IPS-NIHi7 (cell line): ENCODE data around the gene MACROD2.
"Not testable (repeated sequence)": the region's sequence is repeated elsewhere in the genome, so short reads cannot be mapped to it uniquely, and the experiment has no call there.

ENCODE experiments used
- DNase-seq: peaks from one replicate; pipeline ENCODE4 v3.0.0; 2012; ENCODE audit warnings: mixed read lengths; ENCODE audit errors: extremely low spot score

MACROD2 gene

GRCh38 chr20:13995086-13995665 is at the start of gene MACROD2:
MACROD2 (plus strand) TSS chr20:13995516.
- peak; percentile 98 for DNase-seq

GRCh38 chr20:13947719-13948118 is 47.6 kb upstream of the MACROD2 start:
- DNase-seq: no peak

GRCh38 chr20:13953227-13953626 is 42.1 kb upstream of the MACROD2 start:
- peak; percentile 20 for DNase-seq

GRCh38 chr20:13960119-13960518 is 35.2 kb upstream of the MACROD2 start:
- no peak for DNase-seq

GRCh38 chr20:13960525-13960924 is 34.8 kb upstream of the MACROD2 start:
- DNase-seq: no peak

GRCh38 chr20:13984211-13984610 is 11.1 kb upstream of the MACROD2 start:
- no peak for DNase-seq

- peak; percentile 85 for DNase-seq
Observed at GRCh38 chr20:13990465-13990864, 4.9 kb upstream of the MACROD2 start, which contains the start of gene SEL1L2. SEL1L2 (minus strand) TSS chr20:13990614; CDS start chr20:13990534, 80 bp downstream.

- no peak for DNase-seq
Observed at GRCh38 chr20:13991311-13991710, 4.0 kb upstream of the MACROD2 start.

GRCh38 chr20:13991955-13992354 is 3.4 kb upstream of the MACROD2 start:
- DNase-seq: not testable (repeated sequence)

- peak; percentile 52 for DNase-seq
Observed at GRCh38 chr20:13995841-13996240, 525 bp downstream of the MACROD2 start.

GRCh38 chr20:13996265-13996664 is 949 bp downstream of the MACROD2 start:
- no peak for DNase-seq

GRCh38 chr20:14000917-14001316 is 5.6 kb downstream of the MACROD2 start:
- no peak for DNase-seq

- DNase-seq: no peak
Observed at GRCh38 chr20:14005996-14006395, 10.7 kb downstream of the MACROD2 start.

- DNase-seq: no peak
Observed at GRCh38 chr20:14009208-14009607, 13.9 kb downstream of the MACROD2 start.

GRCh38 chr20:14012671-14013070 is 17.4 kb downstream of the MACROD2 start:
- no peak for DNase-seq

- no peak for DNase-seq
Observed at GRCh38 chr20:14030991-14031390, 35.7 kb downstream of the MACROD2 start.

- no peak for DNase-seq
Observed at GRCh38 chr20:14033310-14033709, 38.0 kb downstream of the MACROD2 start.

GRCh38 chr20:14036567-14036966 is 41.3 kb downstream of the MACROD2 start:
- no peak for DNase-seq

- not testable (repeated sequence) for DNase-seq
Observed at GRCh38 chr20:14044712-14045276, 49.5 kb downstream of the MACROD2 start.

GRCh38 chr20:14046534-14046933 is 51.2 kb downstream of the MACROD2 start:
- no peak for DNase-seq

- no peak for DNase-seq
Observed at GRCh38 chr20:14049111-14049510, 53.8 kb downstream of the MACROD2 start.

GRCh38 chr20:14051454-14051853 is 56.1 kb downstream of the MACROD2 start:
- DNase-seq: no peak

GRCh38 chr20:14055127-14055742 is 59.9 kb downstream of the MACROD2 start:
- DNase-seq: peak; percentile 21
